ENCODE measurements around the gene ARHGEF25.

The ARHGEF25 gene

DNA sequence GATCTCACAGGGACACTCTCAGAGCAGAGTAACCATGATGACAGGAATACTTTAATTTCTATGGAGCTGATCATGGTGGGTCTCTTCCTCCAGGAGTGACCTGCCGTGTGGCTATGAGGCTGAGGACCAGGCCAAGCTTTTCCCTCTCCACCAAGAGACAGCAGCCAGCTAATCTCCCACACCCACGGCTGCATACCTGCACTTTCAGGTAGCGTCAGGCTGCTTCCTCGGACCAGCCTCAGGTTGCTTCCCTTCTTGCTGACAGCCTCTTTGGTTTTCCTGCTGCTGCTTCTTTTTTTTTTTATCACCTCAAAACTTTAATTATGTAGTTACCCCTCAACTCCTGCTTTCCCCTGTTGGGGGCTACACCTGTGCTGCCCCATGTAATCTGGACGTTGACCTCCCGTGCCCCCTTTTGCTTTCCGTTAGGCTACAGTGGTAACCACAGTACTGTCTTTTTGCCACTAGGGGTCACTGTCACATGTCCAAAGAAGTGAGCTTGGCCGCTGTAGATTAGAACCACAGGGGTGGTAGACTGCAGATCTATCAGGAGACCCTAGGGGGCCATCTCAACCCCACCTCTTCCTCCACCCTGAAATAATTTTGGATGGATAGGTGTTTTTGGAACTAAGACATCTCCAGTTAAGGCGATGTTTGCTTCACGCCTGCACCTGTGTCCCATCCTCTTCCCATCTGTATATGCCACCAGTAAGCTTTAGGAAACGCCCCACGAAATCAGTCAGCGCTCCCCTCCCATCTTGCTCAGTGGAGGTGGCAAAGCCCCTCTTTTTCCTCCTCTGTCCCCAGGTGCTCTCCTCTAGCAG is 28.0 kb upstream of the ARHGEF25 start:
- H3K9ac ChIP-seq, result no peak overlapping the region
- no peaks in the 10 kb centered on the region; the same call in 1 of the 2 replicates for H3K27me3 ChIP-seq (ENCODE audit: insufficient read depth, low read depth)
- TF ChIP-seq CTCF (conservative IDR thresholded peaks at IDR 0.05; ENCODE audit: low read depth, low read length), result peak; percentile 100
- no peak overlapping the region for H3K4me2 ChIP-seq
- no peak overlapping the region for H3K27ac ChIP-seq
- no peak overlapping the region for H3K4me3 ChIP-seq (IDR thresholded peaks at IDR 0.05; ENCODE audit: insufficient read depth, low read depth, low read length)
- peaks cover 8% of the 10 kb centered on the region for H3K4me1 ChIP-seq (ENCODE audit: low read depth, poor library complexity, severe bottlenecking)
- H3K79me2 ChIP-seq (ENCODE audit: insufficient read depth, low read depth), result no peaks in the 10 kb centered on the region
- H2AFZ ChIP-seq (ENCODE audit: low read depth), result peak overlapping the region; percentile 18; the same call in 1 of the 2 replicates
- H3K36me3 ChIP-seq (ENCODE audit: insufficient read depth), result no peaks in the 10 kb centered on the region
- H4K20me1 ChIP-seq (ENCODE audit: insufficient read depth), result no peaks in the 10 kb centered on the region

DNA sequence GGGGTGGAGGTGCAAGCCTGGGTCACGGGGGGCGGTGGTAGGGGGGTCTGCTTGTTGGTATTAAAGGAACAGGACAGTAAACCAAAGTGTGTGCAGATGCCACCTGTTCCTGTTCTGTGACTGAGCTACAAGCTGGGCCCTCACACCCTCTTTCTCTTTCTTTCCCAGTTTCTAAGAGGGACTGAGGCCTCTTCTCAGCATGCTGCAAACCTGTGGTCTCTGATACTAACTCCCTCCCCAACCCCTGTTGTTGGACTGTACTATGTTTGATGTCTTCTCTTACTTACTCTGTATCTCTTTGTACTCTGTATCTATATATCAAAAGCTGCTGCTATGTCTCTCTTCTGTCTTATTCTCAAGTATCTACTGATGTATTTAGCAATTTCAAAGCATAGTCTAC is 27.2 kb upstream of the ARHGEF25 start:
- TF ChIP-seq CTCF (conservative IDR thresholded peaks at IDR 0.05; ENCODE audit: low read depth, low read length), result no peak
- Histone ChIP-seq H3K79me2 (ENCODE audit: insufficient read depth, low read depth) (no peaks in the 10 kb centered on the region), H3K4me2 (no peak overlapping the region), H3K9ac (no peak overlapping the region), H2AFZ (ENCODE audit: low read depth) (no peak overlapping the region), H3K27me3 (ENCODE audit: insufficient read depth, low read depth) (no peaks in the 10 kb centered on the region; the same call in 1 of the 2 replicates), H3K4me1 (ENCODE audit: low read depth, poor library complexity, severe bottlenecking) (peaks cover 8% of the 10 kb centered on the region), H3K27ac (no peak overlapping the region), H3K4me3 (IDR thresholded peaks at IDR 0.05; ENCODE audit: insufficient read depth, low read depth, low read length) (no peak overlapping the region), H4K20me1 (ENCODE audit: insufficient read depth) (no peaks in the 10 kb centered on the region), H3K36me3 (ENCODE audit: insufficient read depth) (no peaks in the 10 kb centered on the region)

- no peak for TF ChIP-seq CTCF (conservative IDR thresholded peaks at IDR 0.05; ENCODE audit: low read depth, low read length)
- H3K4me1 ChIP-seq (ENCODE audit: low read depth, poor library complexity, severe bottlenecking), result peaks cover 8% of the 10 kb centered on the region
- H3K27ac ChIP-seq, result no peak overlapping the region
- no peaks in the 10 kb centered on the region; the same call in 1 of the 2 replicates for H3K27me3 ChIP-seq (ENCODE audit: insufficient read depth, low read depth)
- H2AFZ ChIP-seq (ENCODE audit: low read depth), result no peak overlapping the region
- no peak overlapping the region for H3K9ac ChIP-seq
- H3K36me3 ChIP-seq (ENCODE audit: insufficient read depth), result no peaks in the 10 kb centered on the region
- H4K20me1 ChIP-seq (ENCODE audit: insufficient read depth), result no peaks in the 10 kb centered on the region
- H3K4me3 ChIP-seq (IDR thresholded peaks at IDR 0.05; ENCODE audit: insufficient read depth, low read depth, low read length), result no peak overlapping the region
- H3K4me2 ChIP-seq, result no peak overlapping the region
- no peaks in the 10 kb centered on the region for H3K79me2 ChIP-seq (ENCODE audit: insufficient read depth, low read depth)
Measured at GRCh38 chr12:57584690-57585089, 26.5 kb upstream of the ARHGEF25 start.

DNA sequence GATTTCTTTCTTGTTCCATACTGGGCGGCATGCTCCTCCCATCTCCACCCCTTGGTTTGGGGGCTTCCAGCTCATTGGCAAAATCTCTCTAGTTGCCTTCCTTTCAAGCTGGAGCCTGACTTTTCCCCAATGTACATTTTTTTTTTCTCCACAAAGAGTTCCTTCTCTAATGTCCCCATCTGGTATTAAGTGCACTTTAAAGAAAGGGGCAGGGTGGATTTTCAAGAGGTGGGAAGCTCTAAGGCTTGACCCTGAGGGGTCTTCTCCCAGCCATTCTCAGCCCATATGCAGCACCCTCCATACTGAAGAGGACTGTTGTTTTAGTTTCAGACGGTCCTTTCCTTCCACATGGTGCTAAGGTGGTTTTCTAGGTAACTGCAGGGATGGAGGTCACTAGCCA is 26.1 kb upstream of the ARHGEF25 start:
- H3K4me3 ChIP-seq (IDR thresholded peaks at IDR 0.05; ENCODE audit: insufficient read depth, low read depth, low read length), result no peak overlapping the region
- H3K4me2 ChIP-seq, result no peak overlapping the region
- H3K27me3 ChIP-seq (ENCODE audit: insufficient read depth, low read depth), result no peaks in the 10 kb centered on the region; the same call in 1 of the 2 replicates
- H3K4me1 ChIP-seq (ENCODE audit: low read depth, poor library complexity, severe bottlenecking), result peaks cover 9% of the 10 kb centered on the region
- H3K9ac ChIP-seq, result no peak overlapping the region
- H4K20me1 ChIP-seq (ENCODE audit: insufficient read depth), result no peaks in the 10 kb centered on the region
- H3K79me2 ChIP-seq (ENCODE audit: insufficient read depth, low read depth), result no peaks in the 10 kb centered on the region
- TF ChIP-seq CTCF (conservative IDR thresholded peaks at IDR 0.05; ENCODE audit: low read depth, low read length), result no peak
- no peak overlapping the region for H3K27ac ChIP-seq
- H3K36me3 ChIP-seq (ENCODE audit: insufficient read depth), result no peaks in the 10 kb centered on the region
- no peak overlapping the region for H2AFZ ChIP-seq (ENCODE audit: low read depth)
